Karpas-422 (cell line): ENCODE data around the gene PIGZ. TPM values are rescaled to one million over a fixed set of nuclear protein-coding genes. Genes with fewer than 3 reads are reported as not detected.

Experiments
- DNase-seq: peaks from one replicate; pipeline ENCODE4 v3.0.0-alpha.2; 2015
- H2AFZ ChIP-seq: fragments of 200-600 bp; sonication (generic); 2 replicates; pipeline ENCODE4 v1.6.1; 2014; ENCODE audit warnings: antibody characterized with exemption, low read length, mixed read lengths
- H3K27ac ChIP-seq: fragments of 200-600 bp; sonication (generic); 2 replicates; pipeline ENCODE4 v1.5.1; 2014; ENCODE audit warnings: mild to moderate bottlenecking, low read length, moderate library complexity
- H3K27me3 ChIP-seq: fragments of 200-600 bp; sonication (generic); 2 replicates; pipeline ENCODE4 v1.6.1; 2014; ENCODE audit warnings: low read length, mixed read lengths
- H3K36me3 ChIP-seq: fragments of 200-600 bp; sonication (generic); 2 replicates; pipeline ENCODE4 v1.6.1; 2014; ENCODE audit warnings: low read length, mixed read lengths; ENCODE audit not compliant: insufficient read depth
- H3K4me1 ChIP-seq: fragments of 200-600 bp; sonication (generic); 2 replicates; pipeline ENCODE4 v1.6.1; 2014; ENCODE audit warnings: mild to moderate bottlenecking, low read length, mixed read lengths
- H3K4me2 ChIP-seq: fragments of 200-600 bp; sonication (generic); 2 replicates; pipeline ENCODE4 v1.6.1; 2014; ENCODE audit warnings: low read length, low read depth, mild to moderate bottlenecking; ENCODE audit not compliant: poor library complexity, severe bottlenecking
- H3K4me3 ChIP-seq: fragments of 200-600 bp; sonication (generic); 2 replicates; pipeline ENCODE4 v1.5.1; 2014; ENCODE audit warnings: mild to moderate bottlenecking, antibody characterized with exemption, low read length, mixed read lengths
- H3K79me2 ChIP-seq: fragments of 200-600 bp; sonication (generic); 2 replicates; pipeline ENCODE4 v1.6.1; 2014; ENCODE audit warnings: mild to moderate bottlenecking, low read length, mixed read lengths
- H3K9ac ChIP-seq: fragments of 200-600 bp; sonication (generic); 2 replicates; pipeline ENCODE4 v1.6.0; 2014; ENCODE audit warnings: low read length
- H3K9me2 ChIP-seq: fragments of 200-600 bp; sonication (generic), shearing (Covaris generic); replicated peaks from 2 replicates; pipeline ENCODE4 v1.6.0; 2014; ENCODE audit warnings: mild to moderate bottlenecking, low read length, moderate library complexity; ENCODE audit not compliant: insufficient read depth
- H3K9me3 ChIP-seq: fragments of 300-700, 200-600 bp; sonication (generic); 2 replicates; pipeline ENCODE4 v1.6.1; 2014; ENCODE audit warnings: low read length, mixed read lengths
- H4K20me1 ChIP-seq: fragments of 200-600 bp; sonication (generic); 2 replicates; pipeline ENCODE4 v1.6.1; 2014; ENCODE audit warnings: mild to moderate bottlenecking, antibody characterized with exemption, low read length, low read depth; ENCODE audit not compliant: insufficient read depth
- total RNA-seq: library from RNA; depleted of rRNA; stranded (reverse); fragments of >200 nt; shearing (Covaris generic); gene quantifications from 2 replicates; pipeline ENCODE4 v1.2.3, GENCODE V29; 2014; ENCODE audit warnings: low replicate concordance

Gene PIGZ
- total RNA-seq, 1 experiment from 2014 or later = 0.37 TPM

GRCh38 chr3:197006446-197006845 is 37.8 kb upstream of the PIGZ start:
- Histone ChIP-seq H3K9ac (no peak overlapping the region), H3K4me2 (no peak overlapping the region), H2AFZ (no peak overlapping the region), H3K79me2 (no peaks in the 10 kb centered on the region), H3K27me3 (no peaks in the 10 kb centered on the region), H3K9me3 (no peaks in the 10 kb centered on the region), H3K27ac (no peak overlapping the region), H3K4me3 (no peak overlapping the region), H3K36me3 (no peaks in the 10 kb centered on the region), H3K9me2 (no peaks in the 10 kb centered on the region), H3K4me1 (peaks cover 22% of the 10 kb centered on the region), H4K20me1 (no peaks in the 10 kb centered on the region)
- DNase-seq = no peak

- Histone ChIP-seq H3K27ac (no peak overlapping the region), H3K79me2 (no peaks in the 10 kb centered on the region), H3K9ac (peak overlapping the region; percentile 80), H3K9me3 (no peaks in the 10 kb centered on the region), H2AFZ (peak overlapping the region; percentile 63; the same call in 1 of the 2 replicates), H3K4me2 (peak overlapping the region; percentile 87), H3K9me2 (no peaks in the 10 kb centered on the region), H3K4me3 (peak overlapping the region; percentile 66), H3K27me3 (no peaks in the 10 kb centered on the region), H3K36me3 (no peaks in the 10 kb centered on the region), H4K20me1 (no peaks in the 10 kb centered on the region), H3K4me1 (peaks cover 22% of the 10 kb centered on the region)
- DNase-seq = peak; percentile 73
Measured at GRCh38 chr3:197003461-197004385, 35.1 kb upstream of the PIGZ start.

- Histone ChIP-seq H3K4me2 (peak overlapping the region; percentile 87), H4K20me1 (no peaks in the 10 kb centered on the region), H3K4me1 (peaks cover 22% of the 10 kb centered on the region), H3K9me2 (no peaks in the 10 kb centered on the region), H2AFZ (peak overlapping the region; percentile 96), H3K9ac (peak overlapping the region; percentile 80), H3K79me2 (no peaks in the 10 kb centered on the region), H3K27ac (no peak overlapping the region), H3K36me3 (no peaks in the 10 kb centered on the region), H3K4me3 (peak overlapping the region; percentile 77), H3K9me3 (no peaks in the 10 kb centered on the region), H3K27me3 (no peaks in the 10 kb centered on the region)
- peak; percentile 89 for DNase-seq
Measured at GRCh38 chr3:197002701-197003454, 34.2 kb upstream of the PIGZ start.

DNA sequence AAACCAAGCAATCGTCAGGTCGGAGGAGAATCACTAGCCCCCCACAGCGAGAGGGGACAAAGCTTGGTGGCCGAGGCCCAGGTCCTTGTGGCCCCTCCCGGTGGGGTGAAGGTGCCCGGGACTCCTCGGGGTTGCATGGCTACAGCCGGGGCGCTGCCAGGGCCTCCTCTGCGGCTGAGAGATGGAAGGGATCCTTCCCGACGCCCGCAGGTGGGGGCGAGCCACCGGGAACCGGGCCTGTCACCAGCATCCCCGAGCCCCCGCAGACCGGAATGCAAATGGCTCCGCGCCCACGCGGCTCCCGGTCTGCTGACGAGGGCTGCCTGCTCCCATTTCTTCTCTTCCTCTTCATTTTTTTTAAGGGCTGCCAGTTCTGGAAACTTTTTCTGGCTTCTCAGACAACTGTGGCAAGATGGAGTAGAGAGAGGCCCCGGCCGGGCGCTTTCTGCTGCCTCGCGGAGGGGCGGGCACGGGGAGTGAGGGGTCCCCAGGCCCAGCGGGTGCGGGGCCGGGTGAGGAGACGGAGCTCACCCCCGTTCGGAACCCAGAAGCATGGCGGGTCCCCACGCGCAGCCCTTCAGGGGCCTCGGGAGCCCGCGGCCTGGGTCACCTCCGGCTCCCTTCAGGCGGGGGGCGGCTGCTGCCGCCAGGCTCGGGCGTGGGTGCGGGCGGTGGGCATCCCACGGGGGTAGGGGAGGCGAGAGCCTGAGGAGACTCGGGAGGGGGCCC is 33.5 kb upstream of the PIGZ start:
- Histone ChIP-seq H3K27me3 (no peaks in the 10 kb centered on the region), H3K27ac (no peak overlapping the region), H3K4me1 (peaks cover 22% of the 10 kb centered on the region), H3K4me3 (peak overlapping the region; percentile 77), H3K9ac (peak overlapping the region; percentile 80), H3K36me3 (no peaks in the 10 kb centered on the region), H2AFZ (peak overlapping the region; percentile 96), H4K20me1 (no peaks in the 10 kb centered on the region), H3K79me2 (no peaks in the 10 kb centered on the region), H3K4me2 (peak overlapping the region; percentile 87), H3K9me3 (no peaks in the 10 kb centered on the region), H3K9me2 (no peaks in the 10 kb centered on the region)
- DNase-seq = peak; percentile 66

GRCh38 chr3:197001106-197001971 is 32.7 kb upstream of the PIGZ start:
- Histone ChIP-seq H3K4me2 (peak overlapping the region; percentile 87), H3K9me2 (no peaks in the 10 kb centered on the region), H3K9me3 (no peaks in the 10 kb centered on the region), H3K36me3 (no peaks in the 10 kb centered on the region), H3K9ac (peak overlapping the region; percentile 80; the same call in 1 of the 2 replicates), H4K20me1 (no peaks in the 10 kb centered on the region), H3K27me3 (no peaks in the 10 kb centered on the region), H3K4me3 (peak overlapping the region; percentile 77; the same call in 1 of the 2 replicates), H2AFZ (peak overlapping the region; percentile 96; the same call in 1 of the 2 replicates), H3K79me2 (no peaks in the 10 kb centered on the region), H3K4me1 (peaks cover 22% of the 10 kb centered on the region), H3K27ac (no peak overlapping the region)
- no peak for DNase-seq

DNA sequence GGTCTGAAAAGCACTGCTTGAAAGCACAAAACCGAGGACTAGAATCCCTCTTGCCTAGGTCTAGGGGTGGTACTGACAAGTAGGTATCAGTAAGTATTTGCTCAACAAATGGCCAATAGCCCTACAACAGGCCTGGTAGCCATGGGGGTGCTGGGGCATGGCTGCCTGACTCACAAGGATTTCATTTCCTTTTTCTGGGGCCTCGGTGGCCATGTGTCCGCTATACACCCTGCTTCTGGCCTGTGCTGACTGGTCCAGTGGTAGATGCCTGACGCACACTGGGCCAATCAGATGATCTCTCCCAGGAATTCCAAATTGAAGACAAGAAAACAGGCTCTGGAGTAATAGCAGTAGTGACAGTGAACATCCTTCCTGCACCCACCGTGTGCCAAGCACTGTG is 31.6 kb upstream of the PIGZ start:
- Histone ChIP-seq H2AFZ (no peak overlapping the region), H3K79me2 (no peaks in the 10 kb centered on the region), H3K27ac (no peak overlapping the region), H3K27me3 (no peaks in the 10 kb centered on the region), H3K36me3 (no peaks in the 10 kb centered on the region), H3K9ac (no peak overlapping the region), H3K4me1 (peaks cover 22% of the 10 kb centered on the region), H3K9me2 (no peaks in the 10 kb centered on the region), H3K4me3 (no peak overlapping the region), H4K20me1 (no peaks in the 10 kb centered on the region), H3K4me2 (no peak overlapping the region), H3K9me3 (no peaks in the 10 kb centered on the region)
- no peak for DNase-seq

- DNase-seq = no peak
Measured at GRCh38 chr3:196998966-196999760, 30.5 kb upstream of the PIGZ start.

More at GRCh38 chr3:196998966-196999760, 30.5 kb upstream of the PIGZ start:
- no peaks in the 10 kb centered on the region for H4K20me1 ChIP-seq
- H3K27ac ChIP-seq = no peak overlapping the region
- H3K4me2 ChIP-seq = no peak overlapping the region
- no peaks in the 10 kb centered on the region for H3K9me3 ChIP-seq
- no peaks in the 10 kb centered on the region for H3K9me2 ChIP-seq
- H3K4me1 ChIP-seq = peaks cover 19% of the 10 kb centered on the region
- H3K79me2 ChIP-seq = no peaks in the 10 kb centered on the region
- no peaks in the 10 kb centered on the region for H3K36me3 ChIP-seq
- H3K27me3 ChIP-seq = no peaks in the 10 kb centered on the region
- no peak overlapping the region for H3K4me3 ChIP-seq
- H3K9ac ChIP-seq = no peak overlapping the region
- no peak overlapping the region for H2AFZ ChIP-seq
